ENCODE data around the gene ACKR3.

The ACKR3 gene

GRCh38 chr2:236580746-236581355 lies 11.2 kb downstream of the ACKR3 start:
- Histone ChIP-seq H3K9ac (ENCODE audit: low read depth, low read length, poor library complexity, severe bottlenecking) (no peak overlapping the region), H3K4me2 (ENCODE audit: low read depth, low read length, poor library complexity, severe bottlenecking) (no peak overlapping the region), H3K4me1 (ENCODE audit: insufficient read depth, low read length, poor library complexity, severe bottlenecking) (peaks cover 13% of the 10 kb centered on the region), H3K27me3 (ENCODE audit: insufficient read depth, low read length, poor library complexity, severe bottlenecking) (no peaks in the 10 kb centered on the region), H3K9me2 (replicated peaks; ENCODE audit: low read depth, low read length) (no peaks in the 10 kb centered on the region), H4K20me1 (ENCODE audit: insufficient read depth, low read length, poor library complexity, severe bottlenecking) (no peaks in the 10 kb centered on the region), H3K4me3 (ENCODE audit: low read length, poor library complexity, severe bottlenecking) (no peak overlapping the region), H3F3A (ENCODE audit: low read depth) (no peaks in the 10 kb centered on the region), H3K79me2 (ENCODE audit: insufficient read depth, low read length) (no peaks in the 10 kb centered on the region; the same call in 1 of the 2 replicates), H2AFZ (ENCODE audit: low read length) (no peak overlapping the region), H3K36me3 (ENCODE audit: insufficient read depth, low read length) (peaks cover 16% of the 10 kb centered on the region; the same call in 1 of the 2 replicates), H3K9me3 (ENCODE audit: insufficient read depth, low read depth, low read length) (no peaks in the 10 kb centered on the region)
- TF ChIP-seq, protein P1, sequence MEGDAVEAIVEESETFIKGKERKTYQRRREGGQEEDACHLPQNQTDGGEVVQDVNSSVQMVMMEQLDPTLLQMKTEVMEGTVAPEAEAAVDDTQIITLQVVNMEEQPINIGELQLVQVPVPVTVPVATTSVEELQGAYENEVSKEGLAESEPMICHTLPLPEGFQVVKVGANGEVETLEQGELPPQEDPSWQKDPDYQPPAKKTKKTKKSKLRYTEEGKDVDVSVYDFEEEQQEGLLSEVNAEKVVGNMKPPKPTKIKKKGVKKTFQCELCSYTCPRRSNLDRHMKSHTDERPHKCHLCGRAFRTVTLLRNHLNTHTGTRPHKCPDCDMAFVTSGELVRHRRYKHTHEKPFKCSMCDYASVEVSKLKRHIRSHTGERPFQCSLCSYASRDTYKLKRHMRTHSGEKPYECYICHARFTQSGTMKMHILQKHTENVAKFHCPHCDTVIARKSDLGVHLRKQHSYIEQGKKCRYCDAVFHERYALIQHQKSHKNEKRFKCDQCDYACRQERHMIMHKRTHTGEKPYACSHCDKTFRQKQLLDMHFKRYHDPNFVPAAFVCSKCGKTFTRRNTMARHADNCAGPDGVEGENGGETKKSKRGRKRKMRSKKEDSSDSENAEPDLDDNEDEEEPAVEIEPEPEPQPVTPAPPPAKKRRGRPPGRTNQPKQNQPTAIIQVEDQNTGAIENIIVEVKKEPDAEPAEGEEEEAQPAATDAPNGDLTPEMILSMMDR (conservative IDR thresholded peaks at IDR 0.05; ENCODE audit: low read length), result no peak
- no peak for TF ChIP-seq EZH2phosphoT487 (IDR thresholded peaks at IDR 0.05; ENCODE audit: borderline replicate concordance)

- Histone ChIP-seq H3K9me2 (replicated peaks; ENCODE audit: low read depth, low read length) (no peaks in the 10 kb centered on the region), H3K27me3 (ENCODE audit: insufficient read depth, low read length, poor library complexity, severe bottlenecking) (no peaks in the 10 kb centered on the region), H3K9ac (ENCODE audit: low read depth, low read length, poor library complexity, severe bottlenecking) (no peak overlapping the region), H3K4me3 (ENCODE audit: low read length, poor library complexity, severe bottlenecking) (no peak overlapping the region), H3F3A (ENCODE audit: low read depth) (no peaks in the 10 kb centered on the region), H3K36me3 (ENCODE audit: insufficient read depth, low read length) (peaks cover 16% of the 10 kb centered on the region; the same call in 1 of the 2 replicates), H3K4me1 (ENCODE audit: insufficient read depth, low read length, poor library complexity, severe bottlenecking) (peaks cover 13% of the 10 kb centered on the region), H4K20me1 (ENCODE audit: insufficient read depth, low read length, poor library complexity, severe bottlenecking) (no peaks in the 10 kb centered on the region), H2AFZ (ENCODE audit: low read length) (no peak overlapping the region), H3K4me2 (ENCODE audit: low read depth, low read length, poor library complexity, severe bottlenecking) (no peak overlapping the region), H3K9me3 (ENCODE audit: insufficient read depth, low read depth, low read length) (no peaks in the 10 kb centered on the region), H3K79me2 (ENCODE audit: insufficient read depth, low read length) (no peaks in the 10 kb centered on the region; the same call in 1 of the 2 replicates)
- TF ChIP-seq, protein P1 (conservative IDR thresholded peaks at IDR 0.05; ENCODE audit: low read length), result no peak
- no peak for TF ChIP-seq EZH2phosphoT487 (IDR thresholded peaks at IDR 0.05; ENCODE audit: borderline replicate concordance)
Measured at GRCh38 chr2:236581546-236581945, 11.9 kb downstream of the ACKR3 start.

GRCh38 chr2:236582968-236583367 lies 13.3 kb downstream of the ACKR3 start:
- no peaks in the 10 kb centered on the region for H3K9me2 ChIP-seq (replicated peaks; ENCODE audit: low read depth, low read length)
- H3K36me3 ChIP-seq (ENCODE audit: insufficient read depth, low read length), result peaks cover 16% of the 10 kb centered on the region; the same call in 1 of the 2 replicates
- H3K79me2 ChIP-seq (ENCODE audit: insufficient read depth, low read length), result no peaks in the 10 kb centered on the region
- H3K27me3 ChIP-seq (ENCODE audit: insufficient read depth, low read length, poor library complexity, severe bottlenecking), result no peaks in the 10 kb centered on the region
- H3K9ac ChIP-seq (ENCODE audit: low read depth, low read length, poor library complexity, severe bottlenecking), result no peak overlapping the region
- no peaks in the 10 kb centered on the region for H3K9me3 ChIP-seq (ENCODE audit: insufficient read depth, low read depth, low read length)
- no peak overlapping the region for H2AFZ ChIP-seq (ENCODE audit: low read length)
- H4K20me1 ChIP-seq (ENCODE audit: insufficient read depth, low read length, poor library complexity, severe bottlenecking), result no peaks in the 10 kb centered on the region
- peaks cover 13% of the 10 kb centered on the region for H3K4me1 ChIP-seq (ENCODE audit: insufficient read depth, low read length, poor library complexity, severe bottlenecking)
- H3K4me2 ChIP-seq (ENCODE audit: low read depth, low read length, poor library complexity, severe bottlenecking), result peak overlapping the region; percentile 13
- TF ChIP-seq, protein P1 (conservative IDR thresholded peaks at IDR 0.05; ENCODE audit: low read length), result no peak
- TF ChIP-seq EZH2phosphoT487 (IDR thresholded peaks at IDR 0.05; ENCODE audit: borderline replicate concordance), result no peak
- H3K4me3 ChIP-seq (ENCODE audit: low read length, poor library complexity, severe bottlenecking), result no peak overlapping the region
- no peaks in the 10 kb centered on the region for H3F3A ChIP-seq (ENCODE audit: low read depth)
